ENCODE measurements around the gene CCDC117.

GRCh38 chr22:28769394-28770085, 3.0 kb upstream of the CCDC117 start:
- no peak for TF ChIP-seq POLR2A (IDR thresholded peaks at IDR 0.05; ENCODE audit: low read depth, low read length)
- TF ChIP-seq TAF1 (IDR thresholded peaks at IDR 0.05; ENCODE audit: borderline replicate concordance, low read depth, low read length): no peak

Measured in GM12892 (cell line).